CD4-positive, alpha-beta memory T cell (primary cell): ENCODE data around the gene HLA-DOB. TPM values are rescaled to one million over a fixed set of nuclear protein-coding genes. Genes with fewer than 3 reads are reported as not detected.
"Not testable (repeated sequence)": the region's sequence is repeated elsewhere in the genome, so short reads cannot be mapped to it uniquely, and the experiment has no call there.

ENCODE experiments used
- CTCF ChIA-PET: fragments of 350-600 bp; sonication (Branson Sonifier 250); formaldehyde crosslinking; loops from one replicate; lab custom pipeline; 2021; ENCODE audit warnings: inconsistent platforms; ENCODE audit not compliant: partially characterized antibody; lab: Charles Lee
- POLR2A ChIA-PET: fragments of 350-600 bp; sonication (Branson Sonifier 250); formaldehyde crosslinking; loops from one replicate; lab custom pipeline; 2021; ENCODE audit not compliant: partially characterized antibody; lab: Charles Lee
- DNase-seq, 5 donors: peaks; one replicate each; pipeline versions ENCODE4 v3.0.0 to v3.0.0-alpha.2; 2020 to 2022; ENCODE audit warnings: mixed read lengths in 1 of 5
- H3K27ac ChIP-seq: one replicate; pipeline ENCODE4 v1.7.0; 2013; ENCODE audit warnings: low read depth, low read length
- H3K27me3 ChIP-seq: 2 replicates; pipeline ENCODE4 v1.7.0; 2013; ENCODE audit warnings: mild to moderate bottlenecking, low read length, moderate library complexity; ENCODE audit not compliant: insufficient read depth
- H3K36me3 ChIP-seq: 2 replicates; pipeline ENCODE4 v1.7.0; 2013; ENCODE audit warnings: mild to moderate bottlenecking, low read length, moderate library complexity; ENCODE audit not compliant: insufficient read depth
- H3K4me1 ChIP-seq: 2 replicates; pipeline ENCODE4 v1.7.0; 2013; ENCODE audit warnings: mild to moderate bottlenecking, low read length, moderate library complexity; ENCODE audit not compliant: insufficient read depth
- H3K4me3 ChIP-seq, 2 donors: one replicate each; pipeline ENCODE4 v1.7.0; 2013; ENCODE audit warnings: low read length in 2 of 2, mild to moderate bottlenecking in 1 of 2
- H3K9me3 ChIP-seq, 2 donors: one replicate each; pipeline ENCODE4 v1.7.0; 2013; ENCODE audit warnings: low read length in 2 of 2, control low read depth in 1 of 2; ENCODE audit not compliant: control insufficient read depth in 1 of 2
- H3K27ac Mint-ChIP-seq, 7 donors: one replicate each; pipeline ENCODE4 v1.8.0; 2020 to 2021; ENCODE audit warnings: mixed read lengths in 7 of 7, mild to moderate bottlenecking in 6 of 7, inconsistent platforms in 3 of 7, moderate library complexity in 3 of 7
- H3K27me3 Mint-ChIP-seq, 2 donors: one replicate each; pipeline ENCODE4 v1.8.0; 2020 to 2021; ENCODE audit warnings: mixed read lengths in 2 of 2
- H3K36me3 Mint-ChIP-seq, 2 donors: one replicate each; pipeline ENCODE4 v1.8.0; 2020 to 2021; ENCODE audit warnings: mixed read lengths in 2 of 2, inconsistent platforms in 1 of 2, mild to moderate bottlenecking in 1 of 2
- H3K4me1 Mint-ChIP-seq, 4 donors: one replicate each; pipeline ENCODE4 v1.8.0; 2020 to 2021; ENCODE audit warnings: mixed read lengths in 4 of 4, mild to moderate bottlenecking in 1 of 4
- H3K4me3 Mint-ChIP-seq, 8 donors: one replicate each; pipeline ENCODE4 v1.8.0; 2020 to 2021; ENCODE audit warnings: mixed read lengths in 8 of 8, mild to moderate bottlenecking in 7 of 8, moderate library complexity in 6 of 8, inconsistent platforms in 3 of 8
- H3K9me3 Mint-ChIP-seq, 8 donors: one replicate each; pipeline ENCODE4 v1.8.0; 2020 to 2021; ENCODE audit warnings: mixed read lengths in 8 of 8, mild to moderate bottlenecking in 5 of 8, inconsistent platforms in 3 of 8, moderate library complexity in 1 of 8
- intact Hi-C: fragments of 100-400 bp; cut with micrococcal nuclease; formaldehyde crosslinking; loops from one replicate; pipeline ENCODE4 v1.15.1; 2023
- polyA plus RNA-seq, 2 donors: library from polyadenylated mRNA; unstranded; fragments of 300-500 nt; fragmentation: Illumina TruSeq; gene quantifications; one replicate each; pipeline ENCODE4 v1.2.3, GENCODE V29; 2021
- total RNA-seq, 2 experiments: library from RNA; stranded (reverse); gene quantifications; one replicate each; pipeline ENCODE4 v1.2.3, GENCODE V29; 2021

Gene HLA-DOB
- total and polyA plus RNA-seq, 4 experiments from 2014 or later = 0.22 to 2.8 (median 0.86) TPM

DNA sequence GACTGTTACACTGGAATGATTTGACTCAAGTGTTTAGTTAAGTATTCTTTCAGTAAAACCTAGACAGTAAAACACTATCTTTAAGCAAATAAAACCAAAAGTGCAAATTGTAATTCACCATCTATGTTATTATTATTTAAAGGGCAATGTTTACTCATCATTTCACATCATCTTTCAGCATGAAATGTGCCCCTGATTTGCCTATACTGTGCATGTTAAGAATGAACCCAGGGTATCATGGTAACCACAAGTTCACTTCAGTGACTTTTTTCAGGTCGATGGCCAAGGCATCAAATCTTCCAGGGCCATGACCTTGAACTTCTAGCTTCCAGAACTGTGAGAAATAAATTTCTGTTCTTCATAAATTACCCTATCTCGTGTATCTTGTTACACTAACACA, 2.1 kb upstream of the HLA-DOB start:
- DNase-seq = no peak
- H3K36me3 Mint-ChIP-seq = peaks cover 0 to 5% of the 10 kb centered on the region in 2 donors
- Histone ChIP-seq H3K9me3 (no peaks in the 10 kb centered on the region), H3K4me3 (no peak overlapping the region), H3K36me3 (no peaks in the 10 kb centered on the region), H3K4me1 (no peaks in the 10 kb centered on the region), H3K27ac (no peak overlapping the region), H3K27me3 (no peaks in the 10 kb centered on the region)
- no peaks in the 10 kb centered on the region for H3K27me3 Mint-ChIP-seq
- H3K27ac Mint-ChIP-seq = peak overlapping the region in 1 of 7 donors; percentile 70
- ChIA-PET CTCF (no interaction called here), POLR2A (no interaction called here)
- H3K4me1 Mint-ChIP-seq = no peaks in the 10 kb centered on the region
- no peaks in the 10 kb centered on the region for H3K9me3 Mint-ChIP-seq
- no peak overlapping the region for H3K4me3 Mint-ChIP-seq
- intact Hi-C loops = no loop called here

DNA sequence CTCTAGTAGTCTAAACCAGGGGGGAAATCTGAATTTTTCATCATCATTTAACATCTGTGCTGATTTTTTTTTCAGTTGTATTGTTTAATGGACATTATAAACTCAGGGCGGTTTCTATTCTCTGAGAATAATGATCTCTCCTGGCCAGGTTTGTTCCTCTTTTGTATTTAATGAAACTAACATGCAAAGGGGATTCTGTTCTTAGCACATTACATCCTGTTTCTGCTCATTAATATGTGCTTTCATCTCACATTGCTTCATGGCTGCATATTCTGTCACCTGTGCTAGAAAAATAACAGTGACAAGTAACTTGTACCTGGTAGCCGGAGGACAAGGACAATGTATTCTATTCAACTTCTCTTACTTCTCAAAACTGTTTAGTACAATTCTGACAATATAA, 806 bp downstream of the HLA-DOB start:
- H3K27me3 Mint-ChIP-seq = no peaks in the 10 kb centered on the region
- no peaks in the 10 kb centered on the region for H3K9me3 Mint-ChIP-seq
- Histone ChIP-seq H3K36me3 (no peaks in the 10 kb centered on the region), H3K4me3 (no peak overlapping the region), H3K27me3 (no peaks in the 10 kb centered on the region), H3K9me3 (no peaks in the 10 kb centered on the region), H3K4me1 (no peaks in the 10 kb centered on the region), H3K27ac (no peak overlapping the region)
- no peaks in the 10 kb centered on the region for H3K4me1 Mint-ChIP-seq
- no peak overlapping the region for H3K4me3 Mint-ChIP-seq
- peaks cover 0 to 5% of the 10 kb centered on the region in 2 donors for H3K36me3 Mint-ChIP-seq
- H3K27ac Mint-ChIP-seq = no peak overlapping the region
- ChIA-PET CTCF (no interaction called here), POLR2A (no interaction called here)
- no peak for DNase-seq
- intact Hi-C loops = no loop called here

DNA sequence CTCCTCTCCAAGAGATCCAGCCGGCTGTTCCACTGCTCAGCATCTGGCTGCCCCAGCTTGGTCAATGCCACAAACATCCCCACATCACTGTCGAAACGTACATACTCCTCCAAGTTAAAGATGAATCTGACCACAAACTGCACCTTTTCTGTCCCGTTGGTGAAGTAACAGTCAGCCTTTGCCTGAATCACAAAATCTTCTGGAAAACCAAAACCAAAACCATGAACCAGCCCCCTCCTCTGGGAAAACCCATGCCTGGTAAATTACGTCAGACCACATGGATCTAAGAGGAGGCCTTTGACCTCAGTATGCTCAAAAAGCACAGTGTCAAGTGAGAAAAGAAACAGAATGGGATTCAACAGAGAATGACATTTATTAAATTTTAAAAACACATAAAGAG, 1.7 kb downstream of the HLA-DOB start:
- H3K4me1 ChIP-seq = no peaks in the 10 kb centered on the region
- H3K4me3 Mint-ChIP-seq = no peak overlapping the region
- ChIA-PET CTCF (no interaction called here), POLR2A (no interaction called here)
- H3K27me3 Mint-ChIP-seq = peaks cover 0 to 2% of the 10 kb centered on the region in 2 donors
- H3K27ac Mint-ChIP-seq = no peak overlapping the region
- H3K27ac ChIP-seq = no peak overlapping the region
- no peaks in the 10 kb centered on the region for H3K4me1 Mint-ChIP-seq
- intact Hi-C loops = no loop called here
- H3K4me3 ChIP-seq = no peak overlapping the region
- H3K27me3 ChIP-seq = no peaks in the 10 kb centered on the region
- H3K9me3 ChIP-seq = no peaks in the 10 kb centered on the region
- no peaks in the 10 kb centered on the region for H3K36me3 ChIP-seq
- H3K36me3 Mint-ChIP-seq = peaks cover 0 to 5% of the 10 kb centered on the region in 2 donors
- no peaks in the 10 kb centered on the region for H3K9me3 Mint-ChIP-seq
- no peak for DNase-seq

DNA sequence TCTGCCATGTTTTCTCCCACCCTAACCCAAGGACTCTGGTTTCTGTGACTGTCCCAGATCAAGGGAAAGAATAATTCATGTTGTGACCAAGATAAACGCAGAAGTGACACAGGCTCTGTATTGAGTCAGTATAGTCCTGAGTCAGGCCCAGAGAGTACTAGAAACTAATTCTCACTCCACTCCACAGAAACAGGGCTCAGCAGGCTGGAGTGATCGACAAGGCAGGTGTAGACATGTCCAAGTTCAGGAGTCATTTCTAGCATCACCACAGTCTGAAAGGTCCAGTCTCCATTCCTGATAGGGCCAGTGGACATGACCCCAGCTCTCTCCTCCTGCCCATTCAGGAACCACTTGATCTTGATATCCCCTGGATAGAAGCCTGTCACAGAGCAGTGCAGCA, 2.7 kb downstream of the HLA-DOB start:
- Mint-ChIP-seq H3K4me1 (no peaks in the 10 kb centered on the region), H3K36me3 (peaks cover 0 to 5% of the 10 kb centered on the region in 2 donors), H3K27ac (peak overlapping the region in 2 of 7 donors; percentile 61 to 66), H3K27me3 (peaks cover 0 to 2% of the 10 kb centered on the region in 2 donors), H3K9me3 (no peaks in the 10 kb centered on the region), H3K4me3 (no peak overlapping the region)
- no peaks in the 10 kb centered on the region for H3K27me3 ChIP-seq
- H3K9me3 ChIP-seq = no peaks in the 10 kb centered on the region
- no peak overlapping the region for H3K4me3 ChIP-seq
- H3K27ac ChIP-seq = no peak overlapping the region
- no peaks in the 10 kb centered on the region for H3K36me3 ChIP-seq
- H3K4me1 ChIP-seq = no peaks in the 10 kb centered on the region
- intact Hi-C loops = no loop called here
- no peak for DNase-seq
- CTCF ChIA-PET = no interaction called here
- POLR2A ChIA-PET = no interaction called here

DNA sequence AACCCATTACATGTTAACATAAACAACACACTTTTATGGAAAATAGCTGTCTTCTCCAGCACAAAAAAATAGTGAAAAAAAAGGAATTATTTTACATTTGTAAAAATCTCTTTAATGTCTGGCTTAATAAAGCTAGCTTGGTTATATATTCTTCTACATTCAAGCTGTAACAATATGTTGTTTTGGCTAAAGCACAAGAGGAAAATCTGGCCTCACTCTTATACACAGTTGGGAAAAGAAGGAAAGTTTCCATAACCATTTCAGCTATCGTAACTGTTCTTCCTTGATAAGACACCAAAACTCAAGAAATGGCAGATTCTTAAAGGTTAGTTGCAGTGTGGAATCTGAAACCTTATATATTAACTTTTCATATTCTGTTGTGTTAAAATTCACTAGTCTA, 7.6 kb downstream of the HLA-DOB start:
- intact Hi-C loops = no loop called here
- Mint-ChIP-seq H3K9me3 (peaks cover 0 to 11% (median 0%) of the 10 kb centered on the region in 8 donors), H3K4me3 (no peak overlapping the region), H3K36me3 (peaks cover 0 to 2% of the 10 kb centered on the region in 2 donors), H3K27ac (no peak overlapping the region), H3K4me1 (no peaks in the 10 kb centered on the region), H3K27me3 (peaks cover 21 to 26% of the 10 kb centered on the region in 2 donors)
- Histone ChIP-seq H3K4me3 (no peak overlapping the region), H3K27ac (no peak overlapping the region), H3K27me3 (no peaks in the 10 kb centered on the region), H3K36me3 (no peaks in the 10 kb centered on the region), H3K4me1 (no peaks in the 10 kb centered on the region), H3K9me3 (no peaks in the 10 kb centered on the region)
- no peak for DNase-seq
- ChIA-PET POLR2A (no interaction called here), CTCF (interaction anchor here (1.1 to 1.3 kb wide), 4 partner anchors 12 to 395 kb away, joined by 3 to 6 read pairs (median 3); partner anchors contain the start of gene TAP2)

DNA sequence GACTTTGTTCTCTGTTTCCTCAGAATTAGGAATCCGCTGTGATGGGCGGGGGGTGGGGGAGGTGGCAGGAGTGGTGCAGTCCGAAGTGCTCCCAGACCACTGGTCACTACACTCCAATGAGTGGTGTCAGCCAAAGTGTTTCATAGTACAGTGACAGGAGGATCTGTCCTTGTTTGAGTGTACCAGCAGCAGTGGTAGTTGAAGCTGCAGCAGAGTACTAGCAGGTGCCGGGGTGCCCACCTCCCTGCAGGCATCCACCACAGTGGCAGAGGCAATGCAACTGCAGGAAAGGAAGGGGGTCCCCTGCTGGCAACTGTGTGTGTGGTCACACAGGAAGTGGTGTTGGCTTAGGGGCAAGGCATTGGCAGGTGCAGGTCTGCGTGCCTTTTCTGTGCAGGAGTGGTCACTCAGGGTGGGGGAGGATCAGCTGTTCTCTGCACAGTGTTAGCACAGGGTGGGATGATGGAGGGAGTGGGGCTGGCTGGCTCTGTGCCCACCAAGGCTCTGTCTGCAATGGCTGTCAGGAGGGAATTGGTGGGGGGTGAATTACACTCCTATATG, 9.7 kb downstream of the HLA-DOB start:
- H3K4me1 ChIP-seq = no peaks in the 10 kb centered on the region
- H3K27ac ChIP-seq = no peak overlapping the region
- no peak for DNase-seq
- H3K36me3 ChIP-seq = no peaks in the 10 kb centered on the region
- no peak overlapping the region for H3K4me3 ChIP-seq
- ChIA-PET CTCF (no interaction called here), POLR2A (no interaction called here)
- H3K27ac Mint-ChIP-seq = no peak overlapping the region
- no peaks in the 10 kb centered on the region for H3K36me3 Mint-ChIP-seq
- H3K27me3 Mint-ChIP-seq = peaks cover 32 to 40% of the 10 kb centered on the region in 2 donors
- H3K9me3 ChIP-seq = no peaks in the 10 kb centered on the region
- intact Hi-C loops = no loop called here
- H3K4me1 Mint-ChIP-seq = no peaks in the 10 kb centered on the region
- no peaks in the 10 kb centered on the region for H3K27me3 ChIP-seq
- peaks cover 0 to 11% (median 0%) of the 10 kb centered on the region in 8 donors for H3K9me3 Mint-ChIP-seq
- H3K4me3 Mint-ChIP-seq = no peak overlapping the region

DNA sequence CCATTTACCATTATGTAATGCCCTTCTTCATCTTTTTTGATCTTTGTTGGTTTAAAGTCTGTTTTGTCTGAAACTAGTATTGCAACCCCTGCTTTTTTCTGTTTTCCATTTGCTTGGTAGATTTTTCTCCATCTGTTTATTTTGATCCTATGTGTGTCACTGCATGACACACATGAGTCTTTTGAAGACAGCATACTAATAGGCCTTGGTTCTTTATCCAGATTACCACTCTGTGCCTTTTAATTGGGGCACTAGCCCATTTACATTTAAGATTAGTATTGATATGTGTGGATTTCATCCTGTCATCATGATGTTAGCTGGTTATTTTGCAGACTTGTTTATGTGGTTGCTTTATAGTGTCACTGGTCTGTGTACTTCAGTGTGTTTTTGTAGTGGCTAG, 11.4 kb downstream of the HLA-DOB start:
- H3K4me3 ChIP-seq, H3K27ac ChIP-seq, H3K36me3 ChIP-seq, H3K9me3 ChIP-seq, H3K36me3 Mint-ChIP-seq, POLR2A ChIA-PET, H3K4me3 Mint-ChIP-seq, intact Hi-C loops, H3K27ac Mint-ChIP-seq, H3K4me1 Mint-ChIP-seq, DNase-seq, H3K4me1 ChIP-seq: not testable (repeated sequence)
- Mint-ChIP-seq H3K9me3 (peaks cover 0 to 11% (median 0%) of the 10 kb centered on the region in 8 donors), H3K27me3 (peaks cover 37 to 41% of the 10 kb centered on the region in 2 donors)
- CTCF ChIA-PET = interaction anchor here (0.6 kb wide), 1 partner anchor 150 kb away, joined by 5 read pairs; no protein-coding TSS in a partner anchor
- peaks cover 11% of the 10 kb centered on the region for H3K27me3 ChIP-seq
